OCI-LY3 (cell line): ENCODE measurements around the gene KLRB1.
"Not testable (repeated sequence)": the region's sequence is repeated elsewhere in the genome, so short reads cannot be mapped to it uniquely, and the experiment has no call there.

Experiments
- H2AFZ ChIP-seq: fragments of 200-600, 300-600 bp; shearing (Covaris generic); 2 replicates; pipeline ENCODE4 v1.6.0; 2014; ENCODE audit warnings: antibody characterized with exemption, low read depth, low read length
- H3K27ac ChIP-seq: fragments of 200-600, 300-600 bp; sonication (generic); 2 replicates; pipeline ENCODE4 v1.5.1; 2014; ENCODE audit warnings: mild to moderate bottlenecking, low read length, moderate library complexity, mixed read lengths
- H3K27me3 ChIP-seq: fragments of 200-600, 300-600 bp; sonication (generic); 2 replicates; pipeline ENCODE4 v1.6.1; 2014; ENCODE audit warnings: low read depth, low read length, mixed read lengths
- H3K36me3 ChIP-seq: fragments of 200-600, 300-600 bp; sonication (generic); replicated peaks from 2 replicates; pipeline ENCODE3; 2014; ENCODE audit warnings: low read depth, low read length, mixed read lengths
- H3K4me1 ChIP-seq: fragments of 300-600, 200-600 bp; sonication (generic); 2 replicates; pipeline ENCODE4 v1.6.1; 2014; ENCODE audit warnings: low read length, mixed read lengths
- H3K4me2 ChIP-seq: fragments of 200-600, 300-600 bp; sonication (generic); 2 replicates; pipeline ENCODE4 v1.6.1; 2014; ENCODE audit warnings: low read length, mixed read lengths
- H3K4me3 ChIP-seq: fragments of 300-600, 200-600 bp; sonication (generic); 2 replicates; pipeline ENCODE4 v1.5.1; 2014; ENCODE audit warnings: antibody characterized with exemption, mild to moderate bottlenecking, low read length, moderate library complexity
- H3K79me2 ChIP-seq: fragments of 300-600, 200-600 bp; shearing (Covaris generic); 2 replicates; pipeline ENCODE4 v1.6.1; 2014; ENCODE audit warnings: mild to moderate bottlenecking, low read length, mixed read lengths
- H3K9ac ChIP-seq: fragments of 300-600, 200-600 bp; shearing (Covaris generic); 2 replicates; pipeline ENCODE4 v1.6.0; 2014; ENCODE audit warnings: mild to moderate bottlenecking, low read length, moderate library complexity
- H3K9me3 ChIP-seq: fragments of 200-600, 300-600 bp; shearing (Covaris generic); 2 replicates; pipeline ENCODE4 v1.6.1; 2014; ENCODE audit warnings: low read length, mixed read lengths; ENCODE audit not compliant: insufficient read depth
- H4K20me1 ChIP-seq: fragments of 200-600, 300-600 bp; sonication (generic); 2 replicates; pipeline ENCODE4 v1.6.1; 2016; ENCODE audit warnings: low read length, mixed read lengths; ENCODE audit not compliant: insufficient read depth
- CTCF ChIP-seq: fragments of 200-600, 300-600 bp; sonication (generic); IDR thresholded peaks from 2 replicates; pipeline ENCODE4 v1.5.1; 2014; ENCODE audit warnings: antibody characterized with exemption, low read length, low read depth
- EZH2phosphoT487 ChIP-seq: fragments of 200-600 bp; shearing (Covaris generic); IDR thresholded peaks from 2 replicates; pipeline ENCODE4 v1.6.1; 2018; ENCODE audit warnings: antibody characterized with exemption, mixed run types, low read depth

KLRB1 gene

GRCh38 chr12:9626821-9627220, 19.1 kb upstream of the KLRB1 start:
- no peaks in the 10 kb centered on the region; the same call in 1 of the 2 replicates for H3K4me1 ChIP-seq
- no peak overlapping the region for H3K4me3 ChIP-seq
- no peak overlapping the region for H3K4me2 ChIP-seq
- H3K27ac ChIP-seq, result no peak overlapping the region
- no peak for TF ChIP-seq CTCF
- no peak for TF ChIP-seq EZH2phosphoT487
- H3K9me3 ChIP-seq, result 0 out of 2 replicates have a peak, but pooled peaks cover 13% of the 10 kb centered on the region
- H3K9ac ChIP-seq, result no peak overlapping the region
- H3K36me3 ChIP-seq, result peaks cover 18% of the 10 kb centered on the region
- no peaks in the 10 kb centered on the region for H4K20me1 ChIP-seq
- H2AFZ ChIP-seq, result no peak overlapping the region
- no peaks in the 10 kb centered on the region for H3K79me2 ChIP-seq
- no peaks in the 10 kb centered on the region for H3K27me3 ChIP-seq

- no peak for TF ChIP-seq CTCF
- no peak for TF ChIP-seq EZH2phosphoT487
- Histone ChIP-seq H3K9ac (no peak overlapping the region), H3K36me3 (peaks cover 18% of the 10 kb centered on the region), H3K9me3 (0 out of 2 replicates have a peak, but pooled peaks cover 13% of the 10 kb centered on the region), H3K4me2 (no peak overlapping the region), H3K27ac (no peak overlapping the region), H3K4me3 (no peak overlapping the region), H3K4me1 (no peaks in the 10 kb centered on the region; the same call in 1 of the 2 replicates), H2AFZ (no peak overlapping the region), H4K20me1 (no peaks in the 10 kb centered on the region), H3K79me2 (no peaks in the 10 kb centered on the region), H3K27me3 (no peaks in the 10 kb centered on the region)
Measured at GRCh38 chr12:9626291-9626690, 18.6 kb upstream of the KLRB1 start.

GRCh38 chr12:9625019-9625418, 17.3 kb upstream of the KLRB1 start:
- no peak overlapping the region for H3K27ac ChIP-seq
- 0 out of 2 replicates have a peak, but pooled peaks cover 13% of the 10 kb centered on the region for H3K9me3 ChIP-seq
- H3K4me1 ChIP-seq, result peaks cover 3% of the 10 kb centered on the region
- no peak overlapping the region for H2AFZ ChIP-seq
- no peaks in the 10 kb centered on the region for H3K27me3 ChIP-seq
- no peaks in the 10 kb centered on the region for H4K20me1 ChIP-seq
- H3K4me2 ChIP-seq, result no peak overlapping the region
- no peak overlapping the region for H3K4me3 ChIP-seq
- H3K36me3 ChIP-seq, result peaks cover 18% of the 10 kb centered on the region
- TF ChIP-seq CTCF (no peak), EZH2phosphoT487 (no peak)
- H3K79me2 ChIP-seq, result no peaks in the 10 kb centered on the region
- no peak overlapping the region for H3K9ac ChIP-seq

GRCh38 chr12:9619411-9620179, 11.9 kb upstream of the KLRB1 start:
- TF ChIP-seq EZH2phosphoT487, result no peak
- peak; percentile 30 for TF ChIP-seq CTCF
- Histone ChIP-seq H3K4me3 (peak overlapping the region; percentile 18), H3K9me3 (0 out of 2 replicates have a peak, but pooled peaks cover 10% of the 10 kb centered on the region), H4K20me1 (no peaks in the 10 kb centered on the region), H3K79me2 (no peaks in the 10 kb centered on the region), H3K27ac (peak overlapping the region; percentile 21; the same call in 1 of the 2 replicates), H2AFZ (no peak overlapping the region), H3K4me1 (peaks cover 51% of the 10 kb centered on the region), H3K9ac (peak overlapping the region; percentile 10; the same call in 1 of the 2 replicates), H3K4me2 (peak overlapping the region; percentile 64), H3K36me3 (peaks cover 22% of the 10 kb centered on the region), H3K27me3 (no peaks in the 10 kb centered on the region)

- H3K27me3 ChIP-seq, H3K9ac ChIP-seq, H3K9me3 ChIP-seq, H3K27ac ChIP-seq, H3K79me2 ChIP-seq, H4K20me1 ChIP-seq, H2AFZ ChIP-seq: not testable (repeated sequence)
- Histone ChIP-seq H3K4me1 (peaks cover 51% of the 10 kb centered on the region), H3K4me2 (peak overlapping the region; percentile 64), H3K4me3 (peak overlapping the region; percentile 18; the same call in 1 of the 2 replicates), H3K36me3 (peaks cover 15% of the 10 kb centered on the region)
Measured at GRCh38 chr12:9618906-9619305, 11.2 kb upstream of the KLRB1 start.
